ENCODE data around the gene SLC1A5.

Gene SLC1A5

DNA sequence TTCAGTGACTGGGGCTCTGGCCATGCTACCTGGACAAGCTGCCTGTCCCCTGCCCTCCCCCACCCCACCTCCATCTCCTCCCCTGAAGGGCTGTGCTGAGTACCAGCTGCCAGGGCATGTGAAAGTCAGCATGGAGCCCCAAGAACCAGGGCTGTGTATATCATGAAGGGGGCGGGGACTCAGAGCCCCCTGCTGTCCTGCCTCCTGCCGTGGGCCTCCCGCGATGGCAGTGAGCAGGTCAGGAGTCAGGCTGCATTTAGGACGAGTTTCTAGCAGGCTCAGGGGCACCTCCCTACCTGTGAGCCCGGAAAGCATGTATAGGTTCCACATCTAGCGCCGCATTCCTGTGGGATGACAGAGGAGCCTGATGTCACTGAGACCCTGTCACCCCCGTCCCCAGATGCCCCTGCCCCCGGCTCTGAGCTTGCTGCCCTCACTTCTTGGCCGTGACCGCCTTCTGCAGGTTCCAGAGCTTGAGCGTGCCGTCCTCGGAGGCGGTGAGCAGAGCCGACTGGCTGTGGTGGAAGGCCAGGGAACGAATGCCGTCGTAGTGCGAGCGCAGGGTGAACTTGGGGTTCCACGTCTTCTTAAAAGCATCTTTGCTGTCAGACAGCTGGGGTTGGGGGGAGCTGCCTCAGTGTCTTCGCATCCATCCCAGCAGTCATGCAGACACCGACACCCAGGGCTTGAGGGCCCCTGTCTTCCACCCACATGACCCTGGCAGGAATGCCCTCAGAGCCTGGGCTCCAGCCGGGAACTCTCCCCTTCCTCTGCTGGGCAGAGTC lies 63.2 kb downstream of the SLC1A5 start:
- H3K4me3 ChIP-seq (ENCODE audit: low read length) = no peak overlapping the region
- no peak for TF ChIP-seq ZNF274 (IDR thresholded peaks at IDR 0.05; ENCODE audit: low read depth, low read length)
